ENCODE measurements around the gene MOB1B.
"Not testable (repeated sequence)": the region's sequence is repeated elsewhere in the genome, so short reads cannot be mapped to it uniquely, and the experiment has no call there.

The MOB1B gene

DNA sequence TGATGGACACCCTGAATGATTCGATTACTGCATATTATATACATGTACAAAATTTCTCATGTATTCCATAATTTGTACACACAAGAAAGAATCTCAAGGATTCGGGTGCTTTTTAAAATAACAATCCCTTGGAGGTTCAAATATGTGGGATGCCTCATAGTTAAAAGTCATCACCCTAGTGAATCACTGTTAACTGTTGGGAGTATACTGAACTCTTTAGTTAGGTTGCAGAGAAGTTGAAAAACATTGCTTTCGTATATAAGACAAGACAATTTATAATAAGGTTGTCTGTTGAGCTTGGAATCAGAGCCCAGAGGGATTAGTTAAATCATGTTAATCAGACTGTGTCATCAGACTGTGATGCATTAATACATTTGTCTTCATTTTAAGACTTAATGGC is 106.9 kb downstream of the MOB1B start:
- WGBS (ENCODE audit: insufficient coverage) = no CpG with 5 or more reads among the region's 3 CpGs
- no peak overlapping the region for H3K27ac ChIP-seq (ENCODE audit: insufficient read depth in 1 of 2, low read depth in 1 of 2, low read length in 2 of 2, poor library complexity in 1 of 2, severe bottlenecking in 2 of 2)
- POLR2A ChIA-PET = no interaction called here

DNA sequence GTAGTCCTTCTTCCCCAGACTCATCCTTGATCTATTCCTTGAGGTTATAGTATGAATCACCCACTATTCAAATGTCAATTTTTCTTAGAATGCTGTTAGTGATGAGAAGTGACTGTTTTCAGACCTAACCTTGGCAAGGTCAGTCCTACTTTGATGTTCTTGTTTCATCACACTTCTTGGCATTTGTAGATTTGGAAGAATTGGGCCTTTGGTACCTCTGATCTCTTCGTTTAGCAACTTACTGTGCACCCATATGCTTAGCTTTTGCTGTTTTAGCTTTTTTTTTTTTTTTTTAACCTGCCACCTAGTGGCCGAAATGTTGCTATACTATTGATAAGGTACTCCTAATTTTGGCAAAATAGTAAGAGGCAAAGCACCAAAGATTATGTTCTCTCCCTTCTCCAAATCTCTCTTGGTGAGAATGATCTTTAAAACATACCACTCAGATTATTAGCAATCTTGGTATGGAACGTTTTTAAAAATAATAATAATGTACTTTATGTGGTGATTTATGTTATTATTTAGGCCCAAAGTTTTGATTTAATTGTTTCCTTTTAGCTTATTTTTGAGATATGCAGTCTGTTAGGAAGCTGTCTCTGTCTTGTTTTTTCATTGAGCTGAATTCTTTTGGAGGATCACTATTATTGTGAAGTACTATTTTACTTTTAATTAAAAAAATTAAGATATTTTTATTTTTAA is 107.9 kb downstream of the MOB1B start:
- H3K9me3 ChIP-seq (ENCODE audit: control extremely low read depth in 1 of 5, control insufficient read depth in 4 of 5, insufficient read depth in 2 of 5, low read depth in 1 of 5, low read length in 4 of 5) = no peaks in the 10 kb centered on the region
- peaks cover 0 to 19% (median 7%) of the 10 kb centered on the region in 4 experiments for H3K36me3 ChIP-seq (ENCODE audit: control insufficient read depth in 4 of 4, insufficient read depth in 4 of 4, low read length in 3 of 4)
- CTCF ChIA-PET = interaction anchor here (0.6 to 8.5 kb wide), 14 partner anchors 8 to 419 kb away, joined by 3 to 82 read pairs (median 3); partner anchors contain the start of gene DCK
- DNase-seq = peak; percentile 60 to 66 (median 64)
- H3K27me3 ChIP-seq (replicated peaks in 2 of 5; ENCODE audit: control insufficient read depth in 4 of 5, insufficient read depth in 5 of 5, low read length in 4 of 5) = no peaks in the 10 kb centered on the region
- no peak overlapping the region for H3K4me3 ChIP-seq (ENCODE audit: control insufficient read depth in 1 of 7, extremely low read depth in 1 of 7, insufficient read depth in 4 of 7, low read depth in 2 of 7, low read length in 6 of 7)
- POLR2A ChIA-PET = interaction anchor here (0.6 kb wide), 1 partner anchor 19 kb away, joined by 4 read pairs; no protein-coding TSS in a partner anchor
- WGBS (ENCODE audit: insufficient coverage) = 0% methylated on average over 1 of the region's 3 CpGs
- H3K4me1 ChIP-seq (ENCODE audit: control extremely low read depth in 1 of 4, control insufficient read depth in 4 of 4, insufficient read depth in 4 of 4, low read length in 3 of 4) = peaks cover 5 to 23% (median 8%) of the 10 kb centered on the region in 4 experiments
- no peak overlapping the region for H3K27ac ChIP-seq (ENCODE audit: insufficient read depth in 1 of 2, low read depth in 1 of 2, low read length in 2 of 2, poor library complexity in 1 of 2, severe bottlenecking in 2 of 2)

More for the DNA sequence above, 106.9 kb downstream of the MOB1B start:
- no peak overlapping the region for H3K4me3 ChIP-seq (ENCODE audit: control insufficient read depth in 1 of 7, extremely low read depth in 1 of 7, insufficient read depth in 4 of 7, low read depth in 2 of 7, low read length in 6 of 7)
- DNase-seq = no peak
- peaks cover 9 to 32% (median 12%) of the 10 kb centered on the region in 4 experiments for H3K4me1 ChIP-seq (ENCODE audit: control extremely low read depth in 1 of 4, control insufficient read depth in 4 of 4, insufficient read depth in 4 of 4, low read length in 3 of 4)
- H3K9me3 ChIP-seq (ENCODE audit: control extremely low read depth in 1 of 5, control insufficient read depth in 4 of 5, insufficient read depth in 2 of 5, low read depth in 1 of 5, low read length in 4 of 5) = no peaks in the 10 kb centered on the region
- CTCF ChIA-PET = interaction anchor here (1.2 to 8.5 kb wide), 6 partner anchors 16 to 361 kb away, joined by 3 to 82 read pairs (median 4); partner anchors contain the start of gene DCK
- H3K27me3 ChIP-seq (replicated peaks in 2 of 5; ENCODE audit: control insufficient read depth in 4 of 5, insufficient read depth in 5 of 5, low read length in 4 of 5) = no peaks in the 10 kb centered on the region
- peaks cover 0 to 23% (median 7%) of the 10 kb centered on the region in 4 experiments for H3K36me3 ChIP-seq (ENCODE audit: control insufficient read depth in 4 of 4, insufficient read depth in 4 of 4, low read length in 3 of 4)

DNA sequence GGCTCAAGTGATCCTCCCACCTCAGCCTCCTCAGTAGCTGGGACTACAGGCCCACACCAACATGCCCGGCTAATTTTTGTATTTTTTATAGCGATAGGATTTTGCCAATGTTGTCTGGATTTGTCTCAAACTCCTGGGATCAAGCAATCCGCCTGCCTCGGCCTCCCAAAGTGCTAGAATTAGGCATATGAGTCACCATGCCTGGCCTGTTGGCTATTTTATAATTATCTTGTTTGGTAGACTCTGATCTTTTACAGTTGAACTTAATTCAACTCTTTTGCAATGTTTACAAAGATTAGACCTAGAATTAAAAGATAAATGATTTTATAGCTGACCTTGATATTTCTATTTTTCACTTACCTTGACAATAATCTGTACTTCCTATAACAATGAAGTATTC is 109.3 kb downstream of the MOB1B start:
- POLR2A ChIA-PET = no interaction called here
- no peak overlapping the region for H3K27ac ChIP-seq (ENCODE audit: insufficient read depth in 1 of 2, low read depth in 1 of 2, low read length in 2 of 2, poor library complexity in 1 of 2, severe bottlenecking in 2 of 2)
- H3K27me3 ChIP-seq (replicated peaks in 2 of 5; ENCODE audit: control insufficient read depth in 4 of 5, insufficient read depth in 5 of 5, low read length in 4 of 5) = no peaks in the 10 kb centered on the region
- no peak for DNase-seq
- no peak overlapping the region for H3K4me3 ChIP-seq (ENCODE audit: control insufficient read depth in 1 of 7, extremely low read depth in 1 of 7, insufficient read depth in 4 of 7, low read depth in 2 of 7, low read length in 6 of 7)
- 100% methylated on average over 2 of the region's 4 CpGs for WGBS (ENCODE audit: insufficient coverage)
- H3K36me3 ChIP-seq (ENCODE audit: control insufficient read depth in 4 of 4, insufficient read depth in 4 of 4, low read length in 3 of 4) = peaks cover 0 to 19% (median 7%) of the 10 kb centered on the region in 4 experiments
- CTCF ChIA-PET = interaction anchor here (1.3 to 8.5 kb wide), 3 partner anchors 13 to 29 kb away, joined by 3 to 82 read pairs (median 4); partner anchors contain the start of gene DCK
- peaks cover 2 to 15% (median 4%) of the 10 kb centered on the region in 4 experiments for H3K4me1 ChIP-seq (ENCODE audit: control extremely low read depth in 1 of 4, control insufficient read depth in 4 of 4, insufficient read depth in 4 of 4, low read length in 3 of 4)
- H3K9me3 ChIP-seq (ENCODE audit: control extremely low read depth in 1 of 5, control insufficient read depth in 4 of 5, insufficient read depth in 2 of 5, low read depth in 1 of 5, low read length in 4 of 5) = no peaks in the 10 kb centered on the region

DNA sequence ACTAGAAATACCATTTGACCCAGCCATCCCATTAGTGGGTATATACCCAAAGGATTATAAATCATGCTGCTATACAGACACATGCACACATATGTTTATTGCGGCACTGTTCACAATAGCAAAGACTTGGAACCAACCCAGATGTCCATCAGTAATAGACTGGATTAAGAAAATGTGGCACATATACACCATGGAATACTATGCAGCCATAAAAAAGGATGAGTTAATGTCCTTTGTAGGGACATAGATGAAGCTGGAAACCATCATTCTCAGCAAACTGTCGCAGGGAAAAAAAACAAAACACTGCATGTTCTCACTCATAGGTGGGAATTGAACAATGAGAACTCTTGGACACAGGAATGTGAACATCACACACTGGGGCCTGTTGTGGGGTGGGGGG is 115.2 kb downstream of the MOB1B start:
- H3K36me3 ChIP-seq (ENCODE audit: control insufficient read depth in 4 of 4, insufficient read depth in 4 of 4, low read length in 3 of 4); CTCF ChIA-PET; H3K9me3 ChIP-seq (ENCODE audit: control extremely low read depth in 1 of 5, control insufficient read depth in 4 of 5, insufficient read depth in 2 of 5, low read depth in 1 of 5, low read length in 4 of 5); DNase-seq; H3K4me3 ChIP-seq (ENCODE audit: control insufficient read depth in 1 of 7, extremely low read depth in 1 of 7, insufficient read depth in 4 of 7, low read depth in 2 of 7, low read length in 6 of 7); POLR2A ChIA-PET; H3K27me3 ChIP-seq (replicated peaks in 2 of 5; ENCODE audit: control insufficient read depth in 4 of 5, insufficient read depth in 5 of 5, low read length in 4 of 5); H3K27ac ChIP-seq (ENCODE audit: insufficient read depth in 1 of 2, low read depth in 1 of 2, low read length in 2 of 2, poor library complexity in 1 of 2, severe bottlenecking in 2 of 2); H3K4me1 ChIP-seq (ENCODE audit: control extremely low read depth in 1 of 4, control insufficient read depth in 4 of 4, insufficient read depth in 4 of 4, low read length in 3 of 4): not testable (repeated sequence)
- 100% methylated on average over 1 of the region's 2 CpGs for WGBS (ENCODE audit: insufficient coverage)

DNA sequence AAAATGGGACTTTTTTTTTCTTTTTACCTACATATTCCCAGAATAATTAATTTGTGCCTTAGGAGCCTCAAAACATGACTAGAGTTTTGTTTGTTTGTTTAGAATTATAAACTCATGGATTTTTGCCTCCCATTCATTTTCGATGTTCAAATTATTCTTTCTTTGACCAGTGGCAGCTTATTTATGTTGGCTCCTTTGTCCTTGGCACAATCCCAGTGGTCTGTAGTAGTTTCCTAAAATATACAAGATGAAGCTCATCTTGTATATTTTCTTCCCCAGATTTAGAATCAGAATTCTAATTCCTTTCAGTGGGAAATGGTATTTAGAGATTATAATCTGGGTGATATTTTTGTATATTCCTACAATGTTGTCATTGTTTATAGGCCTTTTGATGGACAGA is 118.4 kb downstream of the MOB1B start:
- CTCF ChIA-PET = interaction anchor here (1.6 kb wide), 1 partner anchor 10 kb away, joined by 3 read pairs; no protein-coding TSS in a partner anchor
- POLR2A ChIA-PET = no interaction called here
- WGBS (ENCODE audit: insufficient coverage) = no CpG with 5 or more reads among the region's 1 CpG

DNA sequence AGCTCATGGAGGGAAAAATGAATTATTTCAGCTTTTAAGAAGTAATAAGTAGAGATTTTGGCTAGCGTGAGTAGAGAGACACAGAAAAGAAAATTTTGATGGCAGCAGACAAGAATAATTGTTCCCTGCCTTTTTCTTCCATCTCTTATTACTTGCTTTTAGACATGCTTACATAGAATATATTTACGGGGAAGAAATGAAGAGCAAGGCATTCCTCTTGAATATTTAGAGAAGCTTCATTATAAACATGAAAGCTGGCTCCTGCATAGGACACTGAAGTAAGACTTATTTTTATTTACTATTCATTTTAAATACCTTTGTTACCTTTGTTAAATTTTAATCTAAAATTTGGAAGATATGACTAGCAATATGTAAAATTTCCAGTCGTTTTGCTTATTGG is 123.5 kb downstream of the MOB1B start:
- Histone ChIP-seq H3K4me3 (ENCODE audit: control insufficient read depth in 1 of 7, extremely low read depth in 1 of 7, insufficient read depth in 4 of 7, low read depth in 2 of 7, low read length in 6 of 7) (no peak overlapping the region), H3K36me3 (ENCODE audit: control insufficient read depth in 4 of 4, insufficient read depth in 4 of 4, low read length in 3 of 4) (peaks cover 19 to 69% (median 37%) of the 10 kb centered on the region in 4 experiments), H3K27me3 (replicated peaks in 2 of 5; ENCODE audit: control insufficient read depth in 4 of 5, insufficient read depth in 5 of 5, low read length in 4 of 5) (no peaks in the 10 kb centered on the region), H3K4me1 (ENCODE audit: control extremely low read depth in 1 of 4, control insufficient read depth in 4 of 4, insufficient read depth in 4 of 4, low read length in 3 of 4) (no peaks in the 10 kb centered on the region), H3K9me3 (ENCODE audit: control extremely low read depth in 1 of 5, control insufficient read depth in 4 of 5, insufficient read depth in 2 of 5, low read depth in 1 of 5, low read length in 4 of 5) (no peaks in the 10 kb centered on the region), H3K27ac (ENCODE audit: insufficient read depth in 1 of 2, low read depth in 1 of 2, low read length in 2 of 2, poor library complexity in 1 of 2, severe bottlenecking in 2 of 2) (no peak overlapping the region)
- no CpG with 5 or more reads among the region's 3 CpGs for WGBS (ENCODE audit: insufficient coverage)
- no peak for DNase-seq
- POLR2A ChIA-PET = no interaction called here
- CTCF ChIA-PET = interaction anchor here (1.0 kb wide), 1 partner anchor 15 kb away, joined by 3 read pairs; no protein-coding TSS in a partner anchor

More for the DNA sequence above, 118.4 kb downstream of the MOB1B start:
- H3K27ac ChIP-seq (ENCODE audit: insufficient read depth in 1 of 2, low read depth in 1 of 2, low read length in 2 of 2, poor library complexity in 1 of 2, severe bottlenecking in 2 of 2) = no peak overlapping the region
- H3K4me3 ChIP-seq (ENCODE audit: control insufficient read depth in 1 of 7, extremely low read depth in 1 of 7, insufficient read depth in 4 of 7, low read depth in 2 of 7, low read length in 6 of 7) = no peak overlapping the region
- no peaks in the 10 kb centered on the region for H3K4me1 ChIP-seq (ENCODE audit: control extremely low read depth in 1 of 4, control insufficient read depth in 4 of 4, insufficient read depth in 4 of 4, low read length in 3 of 4)
- no peaks in the 10 kb centered on the region for H3K27me3 ChIP-seq (replicated peaks in 2 of 5; ENCODE audit: control insufficient read depth in 4 of 5, insufficient read depth in 5 of 5, low read length in 4 of 5)
- peaks cover 3 to 30% (median 16%) of the 10 kb centered on the region in 4 experiments for H3K36me3 ChIP-seq (ENCODE audit: control insufficient read depth in 4 of 4, insufficient read depth in 4 of 4, low read length in 3 of 4)
- DNase-seq = no peak
- no peaks in the 10 kb centered on the region for H3K9me3 ChIP-seq (ENCODE audit: control extremely low read depth in 1 of 5, control insufficient read depth in 4 of 5, insufficient read depth in 2 of 5, low read depth in 1 of 5, low read length in 4 of 5)

DNA sequence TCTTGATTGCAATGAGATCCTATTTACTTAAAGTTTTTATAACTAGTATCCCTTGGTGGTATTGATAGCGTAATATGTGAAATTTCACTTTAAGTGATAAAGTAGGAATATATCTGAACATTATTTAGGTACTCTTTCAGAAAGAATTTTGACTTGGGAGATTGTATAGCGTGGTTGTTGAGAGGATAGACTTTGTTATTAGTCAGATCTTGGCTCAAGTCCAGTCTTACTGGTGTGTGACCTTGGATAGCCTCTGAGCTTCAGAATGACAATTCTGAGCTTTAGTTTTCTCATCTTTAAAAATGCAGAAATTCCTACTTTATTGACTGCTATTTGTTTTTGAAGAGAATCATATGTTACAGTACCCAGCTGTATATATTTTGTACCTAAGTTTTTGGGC is 123.9 kb downstream of the MOB1B start:
- Histone ChIP-seq H3K27ac (ENCODE audit: insufficient read depth in 1 of 2, low read depth in 1 of 2, low read length in 2 of 2, poor library complexity in 1 of 2, severe bottlenecking in 2 of 2) (no peak overlapping the region), H3K4me3 (ENCODE audit: control insufficient read depth in 1 of 7, extremely low read depth in 1 of 7, insufficient read depth in 4 of 7, low read depth in 2 of 7, low read length in 6 of 7) (no peak overlapping the region), H3K9me3 (ENCODE audit: control extremely low read depth in 1 of 5, control insufficient read depth in 4 of 5, insufficient read depth in 2 of 5, low read depth in 1 of 5, low read length in 4 of 5) (no peaks in the 10 kb centered on the region), H3K36me3 (ENCODE audit: control insufficient read depth in 4 of 4, insufficient read depth in 4 of 4, low read length in 3 of 4) (peaks cover 21 to 74% (median 39%) of the 10 kb centered on the region in 4 experiments), H3K27me3 (replicated peaks in 2 of 5; ENCODE audit: control insufficient read depth in 4 of 5, insufficient read depth in 5 of 5, low read length in 4 of 5) (no peaks in the 10 kb centered on the region), H3K4me1 (ENCODE audit: control extremely low read depth in 1 of 4, control insufficient read depth in 4 of 4, insufficient read depth in 4 of 4, low read length in 3 of 4) (no peaks in the 10 kb centered on the region)
- DNase-seq = peak in 2 of 3 donors; percentile 58 to 63
- WGBS (ENCODE audit: insufficient coverage) = no CpG with 5 or more reads among the region's 2 CpGs
- CTCF ChIA-PET = interaction anchor here (1.0 to 1.1 kb wide), 2 partner anchors 14 to 15 kb away, joined by 3 read pairs; no protein-coding TSS in a partner anchor
- POLR2A ChIA-PET = no interaction called here
